Endothelial cell of hepatic sinusoid (primary cell): ENCODE measurements around the gene ZMYM1.
"Not testable (repeated sequence)": the region's sequence is repeated elsewhere in the genome, so short reads cannot be mapped to it uniquely, and the experiment has no call there.

Experiments used
- in situ Hi-C: cut with HindIII; loops from 2 replicates; pipeline ENCODE4 v1.10.0; 2017; ENCODE audit warnings: low sequenced_read_pairs

ZMYM1 gene

DNA sequence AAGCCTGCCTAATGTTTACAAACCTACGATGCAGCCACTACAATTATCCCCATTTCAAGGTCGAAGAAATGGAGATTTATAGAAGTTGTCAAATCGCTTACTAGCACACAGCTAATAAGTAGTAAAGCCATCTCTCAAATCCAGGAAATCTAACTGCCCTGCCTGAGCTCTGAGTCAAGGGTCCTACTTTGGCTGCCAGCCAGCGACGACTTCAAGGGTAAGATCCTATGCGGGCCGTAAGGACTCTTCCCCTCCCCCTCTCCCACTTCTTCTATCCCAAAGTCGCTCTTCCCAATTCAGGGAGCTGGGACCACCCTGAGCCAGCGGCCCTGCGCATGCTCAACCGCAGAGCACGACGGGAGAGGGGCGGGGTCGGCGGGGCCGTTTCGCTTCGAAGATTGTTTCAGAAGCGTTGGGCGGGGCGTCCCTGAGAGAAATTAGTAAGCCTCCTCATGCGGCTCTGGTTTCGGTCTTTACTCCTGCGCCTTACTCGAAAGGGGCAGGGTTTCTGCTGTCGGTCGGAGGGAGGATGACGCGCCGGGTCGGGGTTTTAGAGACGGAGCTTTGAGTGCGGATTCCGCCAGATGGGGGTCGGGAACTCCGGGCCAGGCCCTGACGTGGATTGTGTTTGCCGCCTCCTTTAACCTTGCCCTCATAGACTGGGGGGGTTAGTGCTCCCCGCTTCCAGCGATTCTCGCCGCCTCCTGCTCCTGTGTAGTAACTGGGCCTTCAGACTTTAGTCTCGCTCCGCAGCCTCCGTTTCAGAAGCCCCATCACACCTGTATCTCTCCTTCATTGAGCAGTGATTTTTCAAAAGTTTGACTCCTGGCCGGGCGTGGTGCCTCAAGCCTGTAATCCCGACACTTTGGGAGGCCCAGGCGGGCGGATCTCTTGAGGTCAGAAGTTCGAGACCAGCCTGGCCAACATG lies at the start of gene ZMYM1:
ZMYM1 (plus strand) TSS at position 383 of the 928 bp plus-strand sequence. CDS start 14,603 bp downstream, outside the sequence.
- in situ Hi-C loops: no loop called here

DNA sequence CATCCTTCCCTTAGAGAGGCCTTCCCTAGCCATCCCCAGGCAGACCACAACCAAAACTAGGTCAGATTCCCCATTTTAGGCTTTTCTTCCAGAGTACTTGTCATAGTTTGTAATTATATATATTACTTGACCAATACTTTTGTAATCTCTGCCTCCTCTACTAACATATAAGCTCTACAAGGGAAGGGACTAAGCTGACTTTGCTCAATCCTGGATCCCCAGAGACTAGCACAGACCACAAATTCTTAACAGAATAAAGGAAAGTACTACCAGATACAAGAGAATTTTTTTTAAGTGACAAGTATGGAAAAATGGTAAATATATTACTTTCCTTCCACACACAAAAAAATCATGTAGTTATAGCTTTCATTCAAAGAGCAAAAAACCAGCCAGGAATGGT lies 49.4 kb upstream of the ZMYM1 start:
- in situ Hi-C loops: no loop called here

DNA sequence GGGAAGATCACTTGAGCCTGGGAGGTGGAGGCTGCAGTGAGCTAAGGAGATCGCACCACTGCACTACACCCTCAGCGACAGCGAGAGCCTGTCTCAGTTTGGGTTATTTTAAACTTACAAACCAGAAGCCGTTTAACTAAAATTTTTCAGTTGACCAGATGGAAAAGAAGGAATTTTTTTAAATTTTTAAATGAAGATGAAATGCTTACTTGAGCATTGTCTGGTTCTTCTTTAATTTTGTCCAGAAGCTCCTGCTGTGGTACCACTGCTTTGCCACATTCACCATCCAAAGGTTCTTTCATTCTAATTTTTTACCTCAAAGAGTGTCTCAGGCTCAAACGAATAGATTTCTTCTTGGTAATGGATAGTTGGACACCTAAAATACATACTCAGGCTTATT lies 48.8 kb upstream of the ZMYM1 start:
- in situ Hi-C loops: no loop called here

DNA sequence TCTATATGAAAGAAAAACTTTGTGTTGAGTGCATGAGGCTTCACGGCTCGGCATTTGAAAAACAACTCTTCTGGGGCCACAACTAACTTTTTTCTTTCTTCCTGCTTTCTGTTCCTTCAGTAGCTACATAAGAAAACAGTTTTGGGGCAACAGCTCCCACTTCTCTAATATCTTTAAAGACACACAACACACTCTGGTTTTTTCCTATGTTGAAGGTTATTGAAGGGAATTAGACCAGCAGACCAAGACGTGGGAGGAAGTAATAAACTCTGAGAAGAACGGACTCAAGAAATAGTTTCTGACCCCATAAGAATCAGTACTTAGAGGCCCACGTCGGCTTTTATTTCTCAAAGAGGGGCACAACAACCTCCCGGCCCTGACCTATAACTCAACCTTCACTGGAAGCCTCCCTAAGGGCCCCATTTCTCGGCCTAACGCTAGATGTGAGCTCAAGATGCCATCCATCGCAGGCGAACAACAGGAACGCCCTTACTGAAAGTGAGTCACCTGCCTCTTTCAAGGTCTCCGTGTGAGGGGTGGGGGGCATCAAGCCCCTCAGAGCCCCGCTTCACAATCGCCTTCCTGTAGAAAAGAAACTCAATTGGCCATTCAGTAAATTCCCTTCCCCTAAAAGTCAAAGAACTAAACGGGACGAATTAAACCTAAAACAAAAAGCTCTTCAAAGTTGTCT lies 48.3 kb upstream of the ZMYM1 start:
- in situ Hi-C loops: no loop called here

DNA sequence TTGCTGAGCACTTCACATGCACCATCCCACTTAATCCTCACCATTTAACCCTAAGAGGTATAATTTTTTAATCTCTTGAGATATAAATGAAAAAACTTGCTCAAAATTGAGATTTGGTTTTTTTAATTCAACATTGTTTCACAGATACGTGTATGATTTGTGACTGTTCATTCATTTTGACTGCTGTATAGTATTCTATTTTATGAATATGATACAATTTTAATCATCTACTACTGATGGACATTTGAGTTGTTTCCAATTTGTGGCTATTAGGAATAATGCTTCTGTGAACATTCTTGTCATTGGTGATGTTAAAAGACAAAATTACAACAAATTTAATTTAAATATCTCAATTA lies 46.8 kb upstream of the ZMYM1 start:
- in situ Hi-C loops: no loop called here

DNA sequence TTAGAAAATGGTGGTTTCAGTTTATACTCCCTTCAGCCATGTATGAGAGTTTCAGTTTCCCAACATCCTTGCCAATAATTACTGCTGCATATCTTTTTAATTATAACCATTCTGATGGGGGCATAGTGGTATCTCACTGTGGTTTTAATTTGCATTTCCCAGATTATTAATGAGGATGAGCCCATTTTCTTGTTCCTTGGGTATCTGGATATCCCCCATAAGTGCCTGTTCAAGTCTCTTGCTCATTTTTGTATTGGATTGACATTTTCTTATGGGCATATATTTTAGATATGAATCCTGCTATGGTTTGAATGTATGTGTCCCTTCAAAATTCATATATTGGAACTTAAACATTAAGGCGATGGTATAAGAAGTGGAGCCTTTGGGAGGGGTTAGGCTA lies 45.8 kb upstream of the ZMYM1 start:
- in situ Hi-C loops: no loop called here

DNA sequence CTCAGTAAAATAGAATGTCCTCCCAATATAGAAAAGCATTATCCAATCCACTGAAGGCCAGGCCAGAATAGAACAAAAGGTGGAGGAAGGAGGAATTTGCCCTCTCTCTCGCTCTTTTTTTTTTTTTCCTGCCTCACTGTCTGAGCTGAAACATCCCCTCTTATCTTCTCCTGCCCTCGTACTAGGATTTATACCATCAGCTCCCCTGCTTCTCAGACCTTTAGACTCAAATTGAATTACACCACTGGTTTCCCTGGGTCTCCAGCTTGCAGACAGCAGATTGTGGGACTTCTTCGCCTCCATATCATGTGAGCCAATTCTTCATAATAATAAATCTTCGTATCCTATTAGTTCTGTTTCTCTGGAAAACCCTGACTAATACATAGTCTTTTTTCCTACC lies 42.6 kb upstream of the ZMYM1 start:
- in situ Hi-C loops: no loop called here

DNA sequence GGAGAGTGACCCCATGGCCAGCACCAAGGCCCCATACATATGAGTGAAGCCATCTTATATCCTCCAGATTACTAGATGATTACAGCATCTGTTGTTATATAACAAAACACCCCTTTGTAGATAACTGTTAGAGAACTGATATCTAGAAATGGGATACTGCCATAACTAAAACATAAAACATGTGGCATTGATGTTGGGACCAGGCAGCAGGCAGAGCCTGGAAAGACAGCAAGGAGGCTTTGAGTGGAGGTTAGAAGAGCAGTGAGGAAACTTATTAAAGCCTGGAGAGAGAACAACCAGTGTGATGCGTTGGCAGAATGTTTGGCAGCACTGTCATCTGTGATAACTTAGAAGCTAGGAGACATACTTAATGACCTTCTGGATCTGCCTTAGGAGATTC lies 42.0 kb upstream of the ZMYM1 start:
- in situ Hi-C loops: no loop called here

DNA sequence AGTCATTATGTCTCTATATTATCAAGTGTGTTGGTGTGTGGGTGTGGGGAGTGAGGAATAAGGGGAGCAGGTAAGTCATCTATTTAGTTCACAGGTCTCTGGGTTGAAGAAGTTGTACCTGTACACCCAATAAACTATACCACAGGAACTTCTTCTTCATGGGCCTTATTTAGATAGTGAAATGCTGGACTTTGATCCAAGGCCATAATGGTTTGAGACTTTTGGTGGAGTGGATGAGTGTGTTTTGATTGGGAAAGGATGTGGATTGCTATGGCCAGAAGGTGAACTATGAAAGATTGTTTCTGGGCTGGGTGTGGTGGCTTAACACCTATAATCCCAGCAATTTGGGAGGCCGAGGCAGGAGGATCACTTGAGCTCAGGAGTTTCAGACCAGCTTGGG lies 40.5 kb upstream of the ZMYM1 start:
- in situ Hi-C loops: no loop called here

DNA sequence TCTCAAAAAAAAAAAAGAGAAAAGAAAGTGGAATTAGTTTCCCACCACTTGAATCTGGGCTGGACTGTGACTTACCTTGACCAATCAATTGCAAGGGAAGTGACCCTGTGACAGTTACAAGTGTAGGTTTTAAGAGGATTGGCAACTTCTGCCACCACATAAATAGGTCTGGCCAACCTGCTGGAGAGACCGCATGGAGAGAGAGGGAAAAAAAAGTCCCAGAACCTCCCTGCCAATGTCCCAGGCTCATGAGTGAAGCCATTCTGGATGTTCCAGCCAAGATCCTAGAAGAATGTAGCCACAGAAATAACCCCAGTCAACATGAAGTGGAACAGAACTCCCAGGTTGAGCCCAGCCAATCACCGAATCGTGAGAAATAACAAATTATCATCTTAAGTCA lies 35.7 kb upstream of the ZMYM1 start:
- in situ Hi-C loops: no loop called here

DNA sequence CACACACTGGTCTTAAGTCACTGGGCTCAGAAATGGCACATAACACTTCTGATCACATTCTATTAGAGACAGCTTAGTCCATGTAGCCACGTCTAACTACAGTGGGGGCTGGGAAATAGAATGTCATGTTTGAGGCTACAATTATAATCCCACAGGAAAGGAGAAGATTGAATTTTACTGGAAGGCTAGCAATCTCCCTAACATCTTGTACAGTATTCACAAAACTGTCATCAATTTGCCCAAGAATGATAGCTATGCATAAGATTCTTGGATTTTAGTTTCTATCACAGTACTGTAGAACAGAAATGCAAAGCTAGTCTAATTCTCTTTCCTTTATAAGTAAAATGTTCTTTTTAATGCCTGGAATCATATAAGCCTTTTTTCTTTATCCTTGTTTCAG lies 34.8 kb upstream of the ZMYM1 start:
- in situ Hi-C loops: no loop called here

DNA sequence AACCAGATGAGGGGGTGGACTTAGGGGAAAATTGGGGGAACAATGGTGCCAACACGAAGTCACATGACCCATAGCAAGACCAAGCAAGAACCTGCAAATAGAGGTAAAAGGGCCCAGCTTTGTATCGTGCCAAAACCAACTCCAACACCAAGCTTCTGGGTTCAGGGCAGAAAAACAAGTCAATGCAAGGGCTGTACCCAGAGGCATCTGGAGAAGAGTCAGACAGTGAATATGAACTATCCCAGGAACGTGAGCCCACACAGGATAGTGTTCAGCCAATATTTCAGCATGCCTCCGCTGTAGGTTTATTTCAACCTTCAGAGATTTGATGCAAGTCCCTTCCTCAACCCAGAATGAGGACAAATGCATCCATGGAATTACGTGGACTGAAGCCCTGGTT lies 32.5 kb upstream of the ZMYM1 start:
- in situ Hi-C loops: loop anchor here (5.0 kb wide), 1 partner anchor 74 kb away; no protein-coding TSS in a partner anchor

DNA sequence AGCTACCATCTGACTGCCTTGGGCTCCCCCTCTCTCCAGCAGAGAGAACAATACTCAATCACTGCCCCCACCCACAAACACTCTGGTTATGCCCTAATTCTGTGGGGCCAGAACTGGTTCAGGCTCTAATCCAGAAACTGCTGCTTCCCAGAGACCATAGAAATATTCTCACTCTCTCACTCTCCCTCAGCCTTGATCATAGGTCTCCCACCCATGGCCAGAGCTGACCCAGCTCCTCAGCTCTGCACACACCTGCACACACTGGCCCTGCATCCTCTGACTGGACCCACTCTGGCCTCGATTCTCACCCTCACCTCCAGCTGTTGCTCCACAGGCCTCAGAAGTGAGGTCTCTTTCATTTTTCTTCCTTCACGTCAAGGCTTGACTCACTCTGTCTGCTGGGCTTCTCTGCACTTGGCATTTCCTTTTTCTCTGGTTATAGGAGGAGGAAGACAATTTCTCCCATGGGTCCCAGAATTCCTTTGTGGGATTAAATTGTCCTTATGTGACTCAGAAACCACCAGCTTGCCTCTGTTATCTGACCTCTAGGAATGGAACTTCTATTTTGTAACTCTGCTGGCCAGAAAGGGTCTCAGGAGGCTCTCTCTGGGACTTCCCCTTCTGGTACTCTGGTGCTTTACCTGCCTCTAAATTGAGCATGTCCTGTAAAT lies 31.9 kb upstream of the ZMYM1 start:
- in situ Hi-C loops: loop anchor here (5.0 kb wide), 1 partner anchor 75 kb away; no protein-coding TSS in a partner anchor

DNA sequence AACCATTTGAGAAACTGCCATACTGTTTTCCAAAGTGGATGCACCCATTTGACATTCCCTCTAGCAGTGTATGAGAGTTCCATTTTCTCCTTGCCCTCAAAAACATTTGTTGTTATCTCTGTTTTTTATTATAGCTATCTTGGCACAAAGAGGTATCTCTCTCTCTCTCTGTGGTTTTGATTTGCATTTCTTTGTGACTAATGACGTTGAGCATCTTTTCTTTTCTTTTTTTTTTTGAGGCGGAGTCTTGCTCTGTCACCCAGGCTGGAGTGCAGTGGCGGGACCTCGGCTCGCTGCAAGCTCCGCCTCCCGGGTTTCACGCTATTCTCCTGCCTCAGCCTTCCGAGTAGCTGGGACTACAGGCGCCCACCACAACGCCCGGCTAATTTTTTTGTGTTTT lies 30.1 kb upstream of the ZMYM1 start:
- in situ Hi-C loops: loop anchor here (5.0 kb wide), 1 partner anchor 77 kb away; no protein-coding TSS in a partner anchor

DNA sequence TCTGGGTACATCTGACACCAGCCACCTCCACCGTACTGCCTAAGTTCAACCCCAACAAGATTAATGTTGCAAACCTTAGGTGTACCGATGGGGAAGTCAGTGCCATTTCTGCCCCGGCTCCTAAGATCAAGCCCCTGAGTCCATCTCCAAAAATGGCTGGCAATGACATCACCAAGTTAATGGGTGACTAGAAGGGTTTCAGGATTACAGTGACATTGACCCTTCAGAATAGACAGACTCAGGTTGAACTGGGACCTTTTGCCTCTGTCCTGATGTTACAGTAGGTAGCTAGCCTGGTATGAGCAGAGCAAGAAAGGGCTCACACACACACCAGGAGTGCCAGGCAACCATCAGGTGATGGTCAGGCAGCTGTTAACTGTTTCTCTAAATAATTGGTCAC lies 25.8 kb upstream of the ZMYM1 start:
- in situ Hi-C loops: no loop called here

DNA sequence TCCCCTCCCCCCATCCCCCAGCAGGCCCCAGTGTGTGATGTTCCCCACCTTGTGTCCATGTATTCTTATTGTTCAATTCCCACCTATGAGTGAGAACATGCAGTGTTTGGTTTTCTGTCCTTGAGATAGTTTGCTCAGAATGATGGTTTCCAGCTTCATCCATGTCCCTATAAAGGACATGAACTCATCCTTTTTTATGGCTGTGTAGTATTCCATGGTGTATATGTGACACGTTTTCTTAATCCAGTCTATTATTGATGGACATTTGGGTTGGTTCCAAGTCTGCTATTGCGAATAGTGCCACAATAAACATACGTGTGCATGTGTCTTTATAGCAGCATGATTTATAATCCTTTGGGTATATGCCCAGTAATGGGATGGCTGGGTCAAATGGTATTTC lies 24.9 kb upstream of the ZMYM1 start:
- in situ Hi-C loops: not testable (repeated sequence)

DNA sequence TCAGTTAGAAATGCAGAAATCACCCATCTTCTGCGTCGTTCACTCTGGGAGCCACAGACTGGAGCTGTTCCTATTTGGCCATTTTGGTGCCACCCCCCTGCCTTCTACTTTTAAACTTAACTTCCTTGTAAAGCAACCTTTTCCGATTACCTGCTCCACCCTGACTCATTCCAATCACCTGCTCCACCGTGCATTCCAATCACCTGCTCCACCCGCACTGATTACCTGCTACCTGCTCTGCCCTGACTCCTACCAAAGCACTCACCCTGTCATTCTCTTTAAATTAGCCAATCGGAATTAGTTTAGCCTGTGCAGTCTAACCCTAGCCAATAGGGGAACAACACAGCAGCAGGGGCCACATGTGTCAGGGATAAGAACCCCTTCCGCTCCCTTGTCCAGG lies 20.9 kb upstream of the ZMYM1 start:
- in situ Hi-C loops: not testable (repeated sequence)

DNA sequence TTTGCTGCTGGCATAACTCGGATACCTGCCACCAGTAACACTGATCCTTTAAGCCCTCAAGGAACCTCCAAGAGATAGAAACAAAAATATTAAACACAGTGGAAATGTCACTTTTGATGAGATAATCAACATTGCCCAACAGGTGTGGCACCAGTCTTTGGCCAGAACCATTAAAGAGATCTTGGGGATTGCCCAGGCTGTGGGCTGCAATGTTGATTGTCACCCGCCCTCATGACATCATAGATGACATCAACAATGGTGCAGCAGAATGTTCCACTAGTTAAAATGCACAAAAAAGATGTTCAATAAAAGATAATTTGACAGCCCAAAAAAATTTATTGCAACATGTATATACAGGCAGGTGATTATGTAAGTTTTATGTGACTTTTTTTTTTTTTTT lies 20.2 kb upstream of the ZMYM1 start:
- in situ Hi-C loops: no loop called here

DNA sequence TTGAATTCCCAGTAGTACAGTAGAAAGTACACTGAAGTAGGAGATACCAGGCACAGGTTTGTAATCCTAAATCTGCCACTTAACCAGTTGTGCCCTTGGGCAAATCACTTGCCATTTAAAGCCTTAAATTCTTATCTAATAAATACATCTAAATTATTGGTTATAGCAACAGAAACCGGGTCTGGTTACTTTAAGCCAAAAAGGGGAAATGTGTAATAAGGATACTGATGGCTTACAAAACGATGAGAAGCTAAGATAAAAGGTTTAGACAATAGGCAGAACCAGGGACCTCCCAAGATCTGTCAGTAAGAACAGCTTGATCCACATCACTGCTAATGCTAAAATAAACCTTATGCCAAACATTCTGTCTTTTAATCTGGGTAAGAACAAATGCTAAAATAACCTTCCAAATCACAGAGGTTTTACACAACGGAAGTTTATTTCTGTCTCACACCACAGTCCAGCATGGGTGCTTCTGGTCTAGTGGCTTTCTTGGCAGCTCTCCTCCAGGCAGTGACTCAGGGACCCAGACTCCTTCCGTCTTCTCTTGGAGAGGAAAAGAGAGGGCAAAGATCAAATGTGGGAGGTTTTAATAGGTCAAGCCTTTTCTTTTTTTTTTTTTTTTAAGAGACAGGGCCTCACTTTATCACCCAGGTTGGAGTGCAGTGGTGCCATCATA lies 16.5 kb upstream of the ZMYM1 start:
- in situ Hi-C loops: no loop called here

DNA sequence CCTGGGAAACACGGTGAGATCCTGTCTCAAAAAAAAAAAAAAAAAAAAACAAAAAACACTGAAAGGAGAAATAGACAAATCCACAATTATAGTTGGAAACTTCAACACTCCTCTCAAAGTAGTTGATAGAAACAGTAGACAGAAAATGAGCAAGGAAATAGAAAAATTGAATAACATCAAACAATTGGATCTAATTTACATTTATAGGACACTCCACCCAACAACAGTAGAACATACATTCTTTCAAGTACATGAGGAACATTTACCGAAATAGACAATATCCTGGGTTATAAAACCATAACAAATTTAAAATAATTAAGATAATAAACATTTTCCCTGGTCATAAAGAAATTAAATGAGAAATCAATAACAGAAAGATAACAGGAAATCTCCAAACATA lies 14.9 kb upstream of the ZMYM1 start:
- in situ Hi-C loops: no loop called here

DNA sequence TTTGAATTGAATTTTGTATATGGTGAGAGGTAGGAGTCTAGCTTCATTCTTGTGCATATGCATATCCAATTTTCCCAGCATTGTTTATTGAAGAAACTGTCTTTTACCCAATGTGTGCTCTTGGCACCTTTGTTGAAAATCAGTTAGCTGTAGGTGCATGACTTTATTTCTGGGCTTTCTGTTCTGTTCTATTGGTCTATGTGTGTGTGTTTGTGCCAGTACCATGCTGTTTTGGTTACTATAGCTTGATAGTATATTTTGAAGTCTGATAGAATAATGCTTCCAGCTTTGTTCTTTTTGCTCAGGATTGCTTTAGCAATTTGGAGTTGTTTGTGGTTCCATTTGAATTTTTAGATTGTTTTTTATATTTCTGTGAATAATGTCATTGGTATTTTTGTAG lies 9.4 kb upstream of the ZMYM1 start:
- in situ Hi-C loops: no loop called here
